ENCODE results near the gene PGBD1. TPM values are rescaled to one million over a fixed set of nuclear protein-coding genes. Genes with fewer than 3 reads are reported as not detected.

Gene PGBD1
- total and polyA plus RNA-seq, 2 of the 13 experiments (the other 11 are each of a cell fraction or from before 2014, with no cell fraction given): 3.6 to 6.9 TPM

DNA sequence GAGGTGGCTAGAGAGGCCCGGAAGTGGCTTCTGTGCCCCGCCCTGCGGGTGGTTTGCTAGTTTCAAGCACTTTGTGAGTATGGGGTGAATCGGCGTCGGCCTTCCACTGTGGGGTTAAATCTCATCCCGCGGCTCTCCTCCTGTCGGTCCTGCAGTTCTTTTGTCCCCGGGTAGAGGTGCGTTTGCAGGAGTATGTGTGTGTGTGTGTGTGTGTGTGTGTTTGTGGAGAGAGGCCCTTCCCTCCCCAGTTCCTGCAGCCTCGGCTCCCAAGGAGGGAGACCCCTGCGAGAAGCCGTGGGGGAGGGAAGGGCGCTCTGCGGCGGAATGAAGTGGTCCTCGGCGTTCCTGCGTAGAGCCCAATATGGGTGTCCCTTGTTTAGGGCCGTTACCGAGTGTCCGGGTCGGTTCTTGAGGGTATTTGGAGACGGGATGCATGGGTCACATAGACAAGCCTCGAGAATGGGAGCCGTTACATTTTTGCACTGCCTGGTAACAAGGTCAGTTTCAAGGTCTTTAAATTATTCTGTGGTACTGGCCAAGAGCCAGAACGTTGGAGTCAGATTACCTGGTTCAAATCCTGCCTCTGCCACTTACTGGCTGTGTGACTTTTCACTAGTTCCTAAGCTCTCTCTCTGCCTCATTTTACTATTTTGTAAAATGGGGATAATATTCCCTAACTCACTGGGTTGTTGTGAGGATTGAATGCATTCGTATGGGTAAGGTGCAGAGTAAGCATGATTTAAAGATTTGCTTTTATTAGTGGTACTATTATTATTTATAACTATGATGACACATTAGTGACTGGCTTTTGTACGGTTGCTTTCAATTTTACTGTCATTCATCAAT, 68.7 kb downstream of the PGBD1 start, which contains the start of gene ZKSCAN3 (continued):
- TF ChIP-seq, protein P1, sequence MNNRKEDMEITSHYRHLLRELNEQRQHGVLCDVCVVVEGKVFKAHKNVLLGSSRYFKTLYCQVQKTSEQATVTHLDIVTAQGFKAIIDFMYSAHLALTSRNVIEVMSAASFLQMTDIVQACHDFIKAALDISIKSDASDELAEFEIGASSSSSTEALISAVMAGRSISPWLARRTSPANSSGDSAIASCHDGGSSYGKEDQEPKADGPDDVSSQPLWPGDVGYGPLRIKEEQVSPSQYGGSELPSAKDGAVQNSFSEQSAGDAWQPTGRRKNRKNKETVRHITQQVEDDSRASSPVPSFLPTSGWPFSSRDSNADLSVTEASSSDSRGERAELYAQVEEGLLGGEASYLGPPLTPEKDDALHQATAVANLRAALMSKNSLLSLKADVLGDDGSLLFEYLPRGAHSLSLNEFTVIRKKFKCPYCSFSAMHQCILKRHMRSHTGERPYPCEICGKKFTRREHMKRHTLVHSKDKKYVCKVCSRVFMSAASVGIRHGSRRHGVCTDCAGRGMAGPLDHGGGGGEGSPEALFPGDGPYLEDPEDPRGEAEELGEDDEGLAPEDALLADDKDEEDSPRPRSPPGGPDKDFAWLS (CRISPR knock-in tag; IDR thresholded peaks at IDR 0.05; ENCODE audit: borderline replicate concordance): no peak
- TF ChIP-seq SYNCRIP (IDR thresholded peaks at IDR 0.05; ENCODE audit: insufficient read depth, low read depth, low read length) (no peak), PPARG (CRISPR knock-in tag; conservative IDR thresholded peaks at IDR 0.05) (0 out of 2 replicates have a peak, but pooled peaks have one; percentile 18), MIER2 (CRISPR knock-in tag; IDR thresholded peaks at IDR 0.05) (no peak), HNRNPL (IDR thresholded peaks at IDR 0.05; ENCODE audit: low read depth, low read length) (0 out of 2 replicates have a peak, but pooled peaks have one; percentile 53), DR1 (CRISPR knock-in tag; IDR thresholded peaks at IDR 0.05) (peak; percentile 38; the same call in 1 of the 2 replicates), SRY (CRISPR knock-in tag; IDR thresholded peaks at IDR 0.05) (peak; percentile 48; the same call in 1 of the 2 replicates), ZSCAN22 (CRISPR knock-in tag; IDR thresholded peaks at IDR 0.05) (peak; percentile 72; the same call in 1 of the 2 replicates), NFKB2 (CRISPR knock-in tag; IDR thresholded peaks at IDR 0.05; ENCODE audit: borderline replicate concordance) (peak; percentile 83; the same call in 1 of the 2 replicates), ZNF644 (CRISPR knock-in tag; IDR thresholded peaks at IDR 0.05; ENCODE audit: low read depth) (no peak), SOX6 (IDR thresholded peaks at IDR 0.05) (no peak), SOX6 (CRISPR knock-in tag; IDR thresholded peaks at IDR 0.05) (peak; percentile 75)
- TF ChIP-seq, protein P2, sequence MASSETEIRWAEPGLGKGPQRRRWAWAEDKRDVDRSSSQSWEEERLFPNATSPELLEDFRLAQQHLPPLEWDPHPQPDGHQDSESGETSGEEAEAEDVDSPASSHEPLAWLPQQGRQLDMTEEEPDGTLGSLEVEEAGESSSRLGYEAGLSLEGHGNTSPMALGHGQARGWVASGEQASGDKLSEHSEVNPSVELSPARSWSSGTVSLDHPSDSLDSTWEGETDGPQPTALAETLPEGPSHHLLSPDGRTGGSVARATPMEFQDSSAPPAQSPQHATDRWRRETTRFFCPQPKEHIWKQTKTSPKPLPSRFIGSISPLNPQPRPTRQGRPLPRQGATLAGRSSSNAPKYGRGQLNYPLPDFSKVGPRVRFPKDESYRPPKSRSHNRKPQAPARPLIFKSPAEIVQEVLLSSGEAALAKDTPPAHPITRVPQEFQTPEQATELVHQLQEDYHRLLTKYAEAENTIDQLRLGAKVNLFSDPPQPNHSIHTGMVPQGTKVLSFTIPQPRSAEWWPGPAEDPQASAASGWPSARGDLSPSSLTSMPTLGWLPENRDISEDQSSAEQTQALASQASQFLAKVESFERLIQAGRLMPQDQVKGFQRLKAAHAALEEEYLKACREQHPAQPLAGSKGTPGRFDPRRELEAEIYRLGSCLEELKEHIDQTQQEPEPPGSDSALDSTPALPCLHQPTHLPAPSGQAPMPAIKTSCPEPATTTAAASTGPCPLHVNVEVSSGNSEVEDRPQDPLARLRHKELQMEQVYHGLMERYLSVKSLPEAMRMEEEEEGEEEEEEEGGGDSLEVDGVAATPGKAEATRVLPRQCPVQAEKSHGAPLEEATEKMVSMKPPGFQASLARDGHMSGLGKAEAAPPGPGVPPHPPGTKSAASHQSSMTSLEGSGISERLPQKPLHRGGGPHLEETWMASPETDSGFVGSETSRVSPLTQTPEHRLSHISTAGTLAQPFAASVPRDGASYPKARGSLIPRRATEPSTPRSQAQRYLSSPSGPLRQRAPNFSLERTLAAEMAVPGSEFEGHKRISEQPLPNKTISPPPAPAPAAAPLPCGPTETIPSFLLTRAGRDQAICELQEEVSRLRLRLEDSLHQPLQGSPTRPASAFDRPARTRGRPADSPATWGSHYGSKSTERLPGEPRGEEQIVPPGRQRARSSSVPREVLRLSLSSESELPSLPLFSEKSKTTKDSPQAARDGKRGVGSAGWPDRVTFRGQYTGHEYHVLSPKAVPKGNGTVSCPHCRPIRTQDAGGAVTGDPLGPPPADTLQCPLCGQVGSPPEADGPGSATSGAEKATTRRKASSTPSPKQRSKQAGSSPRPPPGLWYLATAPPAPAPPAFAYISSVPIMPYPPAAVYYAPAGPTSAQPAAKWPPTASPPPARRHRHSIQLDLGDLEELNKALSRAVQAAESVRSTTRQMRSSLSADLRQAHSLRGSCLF (CRISPR knock-in tag; IDR thresholded peaks at IDR 0.05; ENCODE audit: borderline replicate concordance): no peak
- TF ChIP-seq, protein P3, sequence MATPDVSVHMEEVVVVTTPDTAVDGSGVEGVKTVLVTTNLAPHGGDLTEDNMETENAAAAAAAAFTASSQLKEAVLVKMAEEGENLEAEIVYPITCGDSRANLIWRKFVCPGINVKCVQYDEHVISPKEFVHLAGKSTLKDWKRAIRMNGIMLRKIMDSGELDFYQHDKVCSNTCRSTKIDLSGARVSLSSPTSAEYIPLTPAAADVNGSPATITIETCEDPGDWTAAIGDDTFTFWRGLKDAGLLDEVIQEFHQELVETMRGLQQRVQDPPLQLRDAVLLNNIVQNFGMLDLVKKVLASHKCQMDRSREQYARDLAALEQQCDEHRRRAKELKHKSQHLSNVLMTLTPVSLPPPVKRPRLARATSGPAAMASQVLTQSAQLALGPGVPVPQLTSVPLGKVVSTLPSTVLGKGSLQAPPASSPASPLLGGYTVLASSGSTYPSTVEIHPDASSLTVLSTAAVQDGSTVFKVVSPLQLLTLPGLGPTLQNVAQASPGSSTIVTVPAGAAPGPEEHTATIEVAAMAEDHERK (CRISPR knock-in tag; IDR thresholded peaks at IDR 0.05; ENCODE audit: low read depth): no peak
- TF ChIP-seq, protein P4, sequence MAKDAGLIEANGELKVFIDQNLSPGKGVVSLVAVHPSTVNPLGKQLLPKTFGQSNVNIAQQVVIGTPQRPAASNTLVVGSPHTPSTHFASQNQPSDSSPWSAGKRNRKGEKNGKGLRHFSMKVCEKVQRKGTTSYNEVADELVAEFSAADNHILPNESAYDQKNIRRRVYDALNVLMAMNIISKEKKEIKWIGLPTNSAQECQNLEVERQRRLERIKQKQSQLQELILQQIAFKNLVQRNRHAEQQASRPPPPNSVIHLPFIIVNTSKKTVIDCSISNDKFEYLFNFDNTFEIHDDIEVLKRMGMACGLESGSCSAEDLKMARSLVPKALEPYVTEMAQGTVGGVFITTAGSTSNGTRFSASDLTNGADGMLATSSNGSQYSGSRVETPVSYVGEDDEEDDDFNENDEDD (CRISPR knock-in tag; IDR thresholded peaks at IDR 0.05; ENCODE audit: borderline replicate concordance): no peak; the same call in 1 of the 2 replicates
- TF ChIP-seq, protein P5, sequence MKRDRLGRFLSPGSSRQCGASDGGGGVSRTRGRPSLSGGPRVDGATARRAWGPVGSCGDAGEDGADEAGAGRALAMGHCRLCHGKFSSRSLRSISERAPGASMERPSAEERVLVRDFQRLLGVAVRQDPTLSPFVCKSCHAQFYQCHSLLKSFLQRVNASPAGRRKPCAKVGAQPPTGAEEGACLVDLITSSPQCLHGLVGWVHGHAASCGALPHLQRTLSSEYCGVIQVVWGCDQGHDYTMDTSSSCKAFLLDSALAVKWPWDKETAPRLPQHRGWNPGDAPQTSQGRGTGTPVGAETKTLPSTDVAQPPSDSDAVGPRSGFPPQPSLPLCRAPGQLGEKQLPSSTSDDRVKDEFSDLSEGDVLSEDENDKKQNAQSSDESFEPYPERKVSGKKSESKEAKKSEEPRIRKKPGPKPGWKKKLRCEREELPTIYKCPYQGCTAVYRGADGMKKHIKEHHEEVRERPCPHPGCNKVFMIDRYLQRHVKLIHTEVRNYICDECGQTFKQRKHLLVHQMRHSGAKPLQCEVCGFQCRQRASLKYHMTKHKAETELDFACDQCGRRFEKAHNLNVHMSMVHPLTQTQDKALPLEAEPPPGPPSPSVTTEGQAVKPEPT (CRISPR knock-in tag; IDR thresholded peaks at IDR 0.05; ENCODE audit: low read depth): no peak

Data from HepG2 (cell line).